ENCODE results near the gene EPS8L2. TPM values are rescaled to one million over a fixed set of nuclear protein-coding genes. Genes with fewer than 3 reads are reported as not detected.

EPS8L2 gene
- total RNA-seq, 1 donor from 2014 or later, result 3.0 TPM

- no peak for DNase-seq (ENCODE audit: low read depth in 2 of 2)
These were observed 2.5 kb upstream of the EPS8L2 start for GRCh38 chr11:703506-703905.

GRCh38 chr11:704228-704674 is 1.8 kb upstream of the EPS8L2 start:
- no peak for DNase-seq (ENCODE audit: low read depth in 2 of 2)

DNA sequence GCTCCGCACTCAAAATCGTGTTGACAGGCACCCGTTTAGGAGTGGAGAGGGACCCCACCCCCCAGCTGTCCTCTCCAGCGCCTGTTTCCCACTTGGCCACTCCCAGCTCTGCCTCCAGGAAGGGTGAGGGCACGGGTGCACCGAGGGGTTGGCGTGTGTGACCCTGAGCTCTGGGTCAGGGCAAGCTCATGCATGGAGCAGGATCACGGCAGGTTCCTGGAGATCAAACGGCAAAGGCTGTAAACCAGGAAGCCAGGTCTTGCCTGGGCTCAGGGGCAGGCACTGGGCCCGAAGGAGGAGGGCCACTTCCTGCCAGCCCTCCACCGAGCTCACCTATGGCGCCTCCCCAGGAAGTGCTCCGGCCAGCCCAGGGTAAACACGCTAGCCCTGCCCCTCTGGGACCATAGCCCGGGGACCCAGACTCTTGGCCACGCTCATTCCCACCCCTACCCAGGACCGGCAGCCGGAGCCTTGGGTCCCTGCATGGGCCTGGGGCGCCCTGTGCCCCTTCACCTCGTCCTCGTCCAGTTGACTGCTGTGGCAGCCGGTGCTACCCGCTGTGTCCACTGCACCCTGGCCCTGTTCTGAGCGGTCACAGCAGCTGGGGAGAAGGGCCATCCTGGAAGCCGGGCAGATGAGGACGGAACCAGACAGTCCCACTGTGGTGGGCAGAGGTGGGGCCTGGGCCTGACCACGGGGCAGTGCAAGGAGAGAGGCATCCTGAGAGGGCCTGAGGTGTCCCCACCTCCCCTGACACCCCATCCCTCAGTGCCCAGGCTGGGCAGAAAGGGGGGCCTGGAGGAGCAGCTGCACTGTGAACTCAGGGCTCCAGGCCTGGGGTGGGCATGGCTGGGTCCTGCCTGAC is 1.0 kb upstream of the EPS8L2 start:
- no peak for DNase-seq (ENCODE audit: low read depth in 2 of 2)

- DNase-seq (ENCODE audit: low read depth in 2 of 2), result peak in 1 of 2 donors; percentile 37
These were observed 467 bp downstream of the EPS8L2 start for GRCh38 chr11:706439-706956.

DNA sequence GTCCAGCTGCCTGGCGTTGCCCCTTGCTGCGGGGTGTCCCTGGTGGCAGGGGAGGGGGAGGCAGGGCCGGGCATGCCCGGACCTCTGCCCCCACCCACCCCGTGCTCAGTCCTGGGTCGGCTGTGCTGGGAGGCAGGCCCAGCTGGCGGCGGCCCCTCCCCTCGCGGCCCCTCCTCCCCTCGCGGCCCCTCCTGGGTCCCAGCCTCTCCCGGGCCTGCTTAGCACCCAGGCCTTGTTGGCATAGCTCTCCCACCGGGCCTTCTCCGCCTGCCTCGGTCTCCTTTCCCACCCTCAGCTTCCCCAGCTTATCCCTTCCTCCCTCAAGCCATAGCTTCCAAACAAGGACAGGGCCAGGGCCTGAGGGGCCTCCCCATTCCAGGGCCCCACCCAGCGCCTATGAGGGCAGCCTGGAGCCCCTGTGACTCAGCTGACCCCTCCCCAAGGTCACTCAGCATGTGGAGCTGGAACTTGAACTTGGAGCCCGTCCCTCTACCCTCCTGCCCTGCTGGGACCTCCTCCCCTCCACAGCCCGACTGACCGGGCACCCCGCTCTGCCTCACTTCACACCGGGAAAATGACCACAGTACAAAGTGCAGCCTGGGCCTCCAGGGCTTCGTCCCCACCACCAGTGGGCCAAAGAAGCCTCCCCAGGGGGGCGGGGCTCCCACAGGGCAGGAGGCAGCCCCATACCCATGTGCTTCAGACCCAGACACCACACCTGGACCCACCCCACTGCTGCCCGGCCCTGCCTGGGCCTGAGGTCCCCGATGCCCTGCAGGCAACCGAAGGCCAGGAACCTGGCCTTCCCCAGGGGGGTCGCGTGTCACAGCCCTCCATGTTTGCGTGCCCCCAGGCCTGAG is 1.2 kb downstream of the EPS8L2 start:
- DNase-seq (ENCODE audit: low read depth in 2 of 2), result no peak

GRCh38 chr11:707817-708420 is 1.9 kb downstream of the EPS8L2 start:
- no peak for DNase-seq (ENCODE audit: low read depth in 2 of 2)

DNA sequence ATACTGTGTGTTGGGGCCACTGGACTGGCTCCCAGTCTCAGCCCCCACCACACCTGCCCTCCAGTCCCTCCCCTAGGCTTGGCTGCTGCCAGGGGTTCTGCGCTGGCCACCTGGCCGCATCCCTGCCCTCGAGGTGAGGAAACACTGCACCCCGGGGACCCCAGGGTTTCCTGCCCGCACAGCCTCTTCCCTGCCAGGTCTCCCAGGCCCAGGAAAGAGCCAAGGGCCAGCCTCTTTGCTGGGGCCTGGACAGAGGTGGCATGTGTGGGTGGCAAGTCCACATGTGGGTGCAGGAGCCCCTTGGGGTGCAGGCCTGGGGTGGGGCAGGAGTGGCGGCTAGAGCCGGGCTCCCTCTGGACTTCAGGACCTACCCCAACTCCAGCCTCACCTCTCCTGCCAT is 2.5 kb downstream of the EPS8L2 start:
- no peak for DNase-seq (ENCODE audit: low read depth in 2 of 2)

- no peak for DNase-seq (ENCODE audit: low read depth in 2 of 2)
These were observed 3.3 kb downstream of the EPS8L2 start for GRCh38 chr11:709109-709997.

DNA sequence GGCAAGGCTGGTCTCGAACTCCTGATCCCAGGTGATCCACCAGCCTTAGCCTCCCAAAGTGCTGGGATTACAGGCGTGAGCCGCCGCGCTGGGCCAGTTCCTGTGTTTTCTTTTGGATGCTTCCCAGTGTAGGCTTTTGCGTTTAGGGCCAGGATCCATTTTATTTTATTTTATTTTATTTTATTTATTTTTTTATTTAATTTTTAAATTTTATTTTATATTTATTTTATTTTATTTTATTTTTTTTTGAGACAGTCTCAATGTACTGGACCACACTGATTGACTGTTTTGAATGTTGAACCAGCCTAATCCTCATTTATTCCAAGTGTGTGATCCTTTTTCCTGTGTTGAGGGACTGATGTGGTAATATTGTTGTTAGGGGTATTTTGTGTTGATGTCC is 8.4 kb downstream of the EPS8L2 start:
- DNase-seq (ENCODE audit: low read depth in 2 of 2), result no peak

GRCh38 chr11:719214-720016 is 13.4 kb downstream of the EPS8L2 start:
- DNase-seq (ENCODE audit: low read depth in 2 of 2), result no peak

- no peak for DNase-seq (ENCODE audit: low read depth in 2 of 2)
These were observed 14.1 kb downstream of the EPS8L2 start for GRCh38 chr11:720017-720641.

GRCh38 chr11:720642-721246 is 14.7 kb downstream of the EPS8L2 start:
- DNase-seq (ENCODE audit: low read depth in 2 of 2), result peak; percentile 41 to 51

DNA sequence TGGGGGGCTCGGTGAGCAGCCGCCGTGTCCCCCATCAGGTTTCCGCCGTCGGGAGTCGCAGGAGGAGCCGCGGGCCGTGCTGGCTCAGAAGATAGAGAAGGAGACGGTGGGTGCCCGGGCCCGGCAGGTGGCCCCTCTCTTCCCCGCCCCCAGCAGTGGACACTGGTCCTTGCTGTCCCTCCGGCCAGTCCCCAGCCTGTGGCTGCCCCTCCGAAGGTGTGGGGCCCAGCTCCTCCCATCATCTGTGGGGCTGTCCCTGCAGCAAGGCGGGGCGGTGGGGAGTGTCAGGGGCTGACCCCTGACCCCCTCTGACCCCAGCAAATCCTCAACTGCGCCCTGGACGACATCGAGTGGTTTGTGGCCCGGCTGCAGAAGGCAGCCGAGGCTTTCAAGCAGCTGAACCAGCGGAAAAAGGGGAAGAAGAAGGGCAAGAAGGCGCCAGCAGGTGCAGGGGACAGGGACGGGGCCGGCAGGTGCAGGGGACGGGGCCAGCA is 15.3 kb downstream of the EPS8L2 start:
- no peak for DNase-seq (ENCODE audit: low read depth in 2 of 2)

DNA sequence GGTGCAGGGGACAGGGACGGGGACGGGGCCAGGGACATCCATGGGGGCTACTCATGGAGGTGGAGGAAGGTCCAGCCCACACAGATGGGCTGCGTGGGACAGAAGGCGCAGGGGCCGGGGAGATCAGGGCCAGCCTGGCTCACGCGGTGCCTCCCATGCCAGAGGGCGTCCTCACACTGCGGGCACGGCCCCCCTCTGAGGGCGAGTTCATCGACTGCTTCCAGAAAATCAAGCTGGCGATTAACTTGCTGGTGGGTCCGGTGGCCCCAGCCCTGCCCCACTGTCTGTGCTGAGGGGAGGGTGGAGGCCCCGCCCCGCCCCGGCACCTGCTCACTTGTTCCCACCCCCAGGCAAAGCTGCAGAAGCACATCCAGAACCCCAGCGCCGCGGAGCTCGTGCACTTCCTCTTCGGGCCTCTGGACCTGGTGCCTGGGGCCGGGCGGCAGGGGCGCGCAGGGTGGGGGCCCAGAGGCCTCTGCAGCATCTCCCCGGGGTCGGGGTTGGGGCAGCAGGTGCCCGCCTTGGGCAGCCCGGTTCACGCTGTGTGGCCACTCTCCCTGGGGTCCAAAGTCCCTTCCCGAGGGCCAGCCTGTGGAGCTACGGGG is 15.8 kb downstream of the EPS8L2 start:
- DNase-seq (ENCODE audit: low read depth in 2 of 2), result no peak

- no peak for DNase-seq (ENCODE audit: low read depth in 2 of 2)
These were observed 16.3 kb downstream of the EPS8L2 start for GRCh38 chr11:722346-722811.

GRCh38 chr11:723120-723883 is 17.3 kb downstream of the EPS8L2 start:
- peak; percentile 55 to 66 for DNase-seq (ENCODE audit: low read depth in 2 of 2)

- no peak for DNase-seq (ENCODE audit: low read depth in 2 of 2)
These were observed 18.2 kb downstream of the EPS8L2 start for GRCh38 chr11:724049-724777.
